ENCODE results near the gene SMAD6.
"Not testable (repeated sequence)": the region's sequence is repeated elsewhere in the genome, so short reads cannot be mapped to it uniquely, and the experiment has no call there.

SMAD6 gene

GRCh38 chr15:66752078-66752477 is 50.0 kb downstream of the SMAD6 start:
- no peak for FAIRE-seq
- TF ChIP-seq POLR2A (IDR thresholded peaks at IDR 0.05; ENCODE audit: low read depth, low read length): no peak
- no peak for DNase-seq (ENCODE audit: insufficient read length, low spot score)

GRCh38 chr15:66753687-66754377 is 51.8 kb downstream of the SMAD6 start:
- DNase-seq (ENCODE audit: insufficient read length, low spot score) (no peak), FAIRE-seq (no peak)
- TF ChIP-seq POLR2A (IDR thresholded peaks at IDR 0.05; ENCODE audit: low read depth, low read length): no peak

- TF ChIP-seq POLR2A (IDR thresholded peaks at IDR 0.05; ENCODE audit: low read depth, low read length): no peak
- DNase-seq (ENCODE audit: insufficient read length, low spot score): no peak
- FAIRE-seq: no peak
Observed at GRCh38 chr15:66754789-66755188, 52.8 kb downstream of the SMAD6 start.

DNA sequence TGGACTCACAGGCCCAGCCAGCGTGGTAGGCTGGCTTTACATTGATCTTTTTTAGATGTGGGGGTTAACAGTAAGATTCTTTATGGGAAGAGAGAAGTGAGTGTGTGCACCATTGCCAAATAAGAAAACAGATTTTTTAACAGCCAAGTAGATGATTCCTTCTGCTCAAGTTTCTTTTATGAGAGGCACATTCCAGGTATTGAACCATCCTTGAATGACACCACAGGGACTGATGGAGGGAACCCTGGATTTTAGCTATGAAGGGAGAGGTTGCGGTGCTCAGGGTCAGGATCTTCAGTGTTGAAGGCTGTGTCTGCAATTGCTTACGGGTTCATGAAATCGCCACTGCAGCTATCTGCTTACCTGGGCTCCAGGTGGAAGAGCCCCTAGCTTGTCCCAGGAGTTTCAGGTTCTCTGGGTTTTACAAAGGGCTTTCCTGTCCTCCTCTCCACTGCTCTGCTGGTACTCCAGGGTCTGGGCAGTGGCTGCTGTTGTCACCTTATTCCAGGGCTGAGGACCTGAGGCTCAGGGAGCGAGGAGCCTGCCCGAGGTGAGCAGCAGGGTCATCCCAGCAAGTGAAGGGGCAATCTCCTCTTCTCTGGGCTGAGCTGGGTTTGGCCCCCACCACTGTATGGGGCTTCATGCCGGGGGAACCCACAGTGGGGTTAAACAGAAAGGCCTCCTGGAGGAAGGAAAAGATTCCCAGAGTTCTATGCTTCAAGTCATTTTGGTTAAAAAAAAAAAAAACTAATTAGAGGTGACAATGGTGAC is 53.4 kb downstream of the SMAD6 start:
- no peak for TF ChIP-seq POLR2A (IDR thresholded peaks at IDR 0.05; ENCODE audit: low read depth, low read length)
- FAIRE-seq (no peak), DNase-seq (ENCODE audit: insufficient read length, low spot score) (no peak)

DNA sequence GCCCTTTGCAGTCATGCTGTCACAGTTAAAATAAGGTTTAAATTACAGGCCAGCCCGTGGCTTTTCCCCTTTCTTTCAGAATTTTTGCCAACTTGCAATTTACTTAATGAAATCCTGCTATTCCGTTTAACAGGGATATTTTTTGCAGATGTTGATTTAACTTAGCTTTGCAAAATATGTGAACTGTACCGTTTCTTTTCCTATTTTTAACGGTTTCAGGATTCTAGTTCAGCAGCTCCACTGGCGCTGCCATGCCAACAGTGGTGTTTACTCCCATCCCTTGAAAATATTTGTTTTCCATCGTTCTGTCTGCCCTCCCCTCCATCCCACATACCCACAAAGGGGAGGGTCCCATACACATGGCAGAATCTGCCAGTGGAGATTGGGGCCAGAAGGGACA is 54.3 kb downstream of the SMAD6 start:
- FAIRE-seq: no peak
- no peak for TF ChIP-seq POLR2A (IDR thresholded peaks at IDR 0.05; ENCODE audit: low read depth, low read length)
- no peak for DNase-seq (ENCODE audit: insufficient read length, low spot score)

DNA sequence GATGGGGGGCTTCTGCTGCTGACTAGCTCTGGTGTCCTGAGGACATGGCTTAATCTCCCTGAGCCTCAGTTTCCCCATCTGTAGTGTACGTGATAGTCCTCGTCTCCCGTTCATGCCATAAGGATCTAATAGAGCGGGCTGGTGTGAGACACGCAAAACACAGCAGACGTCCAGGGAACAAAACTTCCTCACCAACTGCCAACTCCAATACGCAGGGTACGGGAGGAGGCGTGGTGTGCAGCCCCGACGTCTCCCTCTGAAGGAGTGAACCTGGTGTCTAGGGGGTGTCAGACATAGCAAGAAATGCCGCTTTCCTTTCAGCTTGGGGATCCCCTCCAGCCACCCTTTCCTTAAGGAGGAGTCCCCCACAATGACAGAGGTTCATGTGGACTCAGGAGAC is 55.0 kb downstream of the SMAD6 start:
- no peak for DNase-seq (ENCODE audit: insufficient read length, low spot score)
- no peak for FAIRE-seq
- no peak for TF ChIP-seq POLR2A (IDR thresholded peaks at IDR 0.05; ENCODE audit: low read depth, low read length)

DNA sequence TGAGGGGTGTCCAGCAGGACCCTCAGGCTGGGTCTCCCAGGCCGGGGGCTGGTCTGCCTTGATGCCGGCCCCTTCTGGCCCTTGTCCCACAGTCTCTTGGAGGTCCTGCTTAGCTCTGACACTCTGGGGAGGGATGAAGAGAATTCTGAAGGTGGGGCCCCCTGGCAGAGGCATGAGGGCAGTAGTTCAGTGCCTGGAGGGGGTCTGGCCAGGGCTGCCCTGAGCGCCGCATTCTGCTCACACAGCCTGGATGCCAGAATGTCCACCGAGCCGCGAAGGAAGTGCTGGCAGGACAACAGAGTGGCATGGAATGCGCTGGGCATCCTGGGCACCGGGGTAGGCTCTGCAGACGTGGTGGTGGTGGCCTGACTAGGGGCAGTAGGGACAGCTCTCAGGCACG is 55.5 kb downstream of the SMAD6 start:
- no peak for TF ChIP-seq POLR2A (IDR thresholded peaks at IDR 0.05; ENCODE audit: low read depth, low read length)
- FAIRE-seq (no peak), DNase-seq (ENCODE audit: insufficient read length, low spot score) (no peak)

DNA sequence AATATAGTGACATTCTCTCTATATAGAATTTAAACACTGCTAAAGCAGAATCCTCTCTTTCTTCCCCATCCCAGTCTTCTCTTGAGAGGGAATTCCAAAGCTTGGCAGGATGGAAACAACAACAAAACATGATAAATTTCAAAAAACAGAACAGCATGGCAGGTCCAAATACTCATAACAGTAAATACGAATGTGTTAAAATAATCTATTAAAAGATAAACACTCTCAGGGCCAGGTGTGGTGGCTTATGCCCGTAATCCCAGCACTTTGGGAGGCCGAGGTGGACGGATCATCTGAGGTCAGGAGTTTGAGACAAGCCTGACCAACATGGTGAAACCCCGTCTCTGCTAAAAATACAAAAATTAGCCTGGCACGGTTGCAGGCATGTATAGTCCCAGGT is 56.2 kb downstream of the SMAD6 start:
- not testable (repeated sequence) for DNase-seq (ENCODE audit: insufficient read length, low spot score); FAIRE-seq

GRCh38 chr15:66758844-66759243 is 56.8 kb downstream of the SMAD6 start:
- DNase-seq (ENCODE audit: insufficient read length, low spot score) (no peak), FAIRE-seq (no peak)
- TF ChIP-seq POLR2A (IDR thresholded peaks at IDR 0.05; ENCODE audit: low read depth, low read length): no peak

GRCh38 chr15:66760097-66760967 is 58.3 kb downstream of the SMAD6 start:
- DNase-seq (ENCODE audit: insufficient read length, low spot score) (no peak), FAIRE-seq (no peak)
- TF ChIP-seq POLR2A (IDR thresholded peaks at IDR 0.05; ENCODE audit: low read depth, low read length): no peak

GRCh38 chr15:66760968-66761725 is 59.1 kb downstream of the SMAD6 start:
- TF ChIP-seq POLR2A (IDR thresholded peaks at IDR 0.05; ENCODE audit: low read depth, low read length): no peak
- no peak for DNase-seq (ENCODE audit: insufficient read length, low spot score)
- FAIRE-seq: no peak

GRCh38 chr15:66761726-66762595 is 59.9 kb downstream of the SMAD6 start:
- FAIRE-seq (no peak), DNase-seq (ENCODE audit: insufficient read length, low spot score) (no peak)
- TF ChIP-seq POLR2A (IDR thresholded peaks at IDR 0.05; ENCODE audit: low read depth, low read length): no peak
